GM23248 (cell line): Measurements from ENCODE around the gene CNN2.

Experiments used
- EZH2 ChIP-seq: fragments of 200-600 bp; sonication (generic); IDR thresholded peaks from 2 replicates; pipeline ENCODE4 v1.6.1; 2018; ENCODE audit warnings: antibody characterized with exemption, mild to moderate bottlenecking; ENCODE audit not compliant: insufficient read depth, poor library complexity, severe bottlenecking
- EZH2phosphoT487 ChIP-seq: fragments of 200-600 bp; sonication (generic); IDR thresholded peaks from 2 replicates; pipeline ENCODE4 v1.6.1; 2018; ENCODE audit warnings: antibody characterized with exemption, moderate library complexity, mild to moderate bottlenecking, low read depth; ENCODE audit not compliant: insufficient read depth

GRCh38 chr19:982567-983170, 43.7 kb upstream of the CNN2 start:
- TF ChIP-seq EZH2phosphoT487, result no peak
- no peak for TF ChIP-seq EZH2
